PC-9 (cell line): ENCODE measurements around the gene THAP11.

Source experiments
- CTCF ChIP-seq: fragments of 200-600 bp; sonication (generic); conservative IDR thresholded peaks from 2 replicates; pipeline ENCODE4 v1.6.1; 2017; ENCODE audit warnings: mixed run types, antibody characterized with exemption, mild to moderate bottlenecking, moderate library complexity
- EZH2 ChIP-seq: fragments of 200-600 bp; sonication (generic); IDR thresholded peaks from 2 replicates; pipeline ENCODE4 v1.8.0; 2017; ENCODE audit warnings: antibody characterized with exemption, low read depth

- TF ChIP-seq EZH2 (no peak), CTCF (no peak)
These were observed 40.2 kb upstream of the THAP11 start for GRCh38 chr16:67801883-67802282.
